ENCODE measurements around the gene TCF15. TPM values are rescaled to one million over a fixed set of nuclear protein-coding genes. Genes with fewer than 3 reads are reported as not detected.

The TCF15 gene
- total RNA-seq, 4 donors from 2014 or later, result 2.3 to 5.7 (median 3.3) TPM

DNA sequence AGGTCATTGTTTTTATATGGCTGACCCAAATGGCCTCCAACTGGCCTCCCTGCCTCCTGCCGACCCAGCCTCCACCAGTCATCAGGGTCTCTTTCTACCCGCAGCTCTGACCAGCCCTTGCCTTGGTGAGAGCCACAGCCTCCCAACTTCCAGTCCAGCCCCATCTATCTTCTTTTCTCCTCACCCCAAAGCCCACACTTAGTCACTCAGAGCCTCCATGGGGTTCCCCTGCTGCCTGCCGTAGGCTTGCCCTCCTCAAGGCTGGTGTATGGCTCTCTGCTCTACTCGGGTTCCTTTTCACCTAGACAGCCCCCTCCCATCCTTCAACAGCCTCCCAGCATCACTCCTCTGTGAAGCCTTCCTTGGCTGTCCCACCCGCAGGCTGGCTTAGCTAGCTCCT lies 18.2 kb downstream of the TCF15 start:
- intact Hi-C loops (cut with DNase I), result no loop called here
- H3K36me3 ChIP-seq, result no peaks in the 10 kb centered on the region
- TF ChIP-seq POLR2A (IDR thresholded peaks at IDR 0.05; ENCODE audit: low read depth), result no peak
- WGBS, result 84% methylated on average over 5 of the region's 5 CpGs
- peaks cover 0 to 37% (median 3%) of the 10 kb centered on the region in 4 donors for H3K27me3 ChIP-seq
- no peaks in the 10 kb centered on the region for H3K9me3 ChIP-seq
- no peak overlapping the region for H3K4me3 ChIP-seq
- no peak for DNase-seq (ENCODE audit: extremely low spot score)
- peaks cover 0 to 23% (median 13%) of the 10 kb centered on the region in 4 donors for H3K4me1 ChIP-seq
- H3K27ac ChIP-seq (replicated peaks in 1 of 4), result no peak overlapping the region

DNA sequence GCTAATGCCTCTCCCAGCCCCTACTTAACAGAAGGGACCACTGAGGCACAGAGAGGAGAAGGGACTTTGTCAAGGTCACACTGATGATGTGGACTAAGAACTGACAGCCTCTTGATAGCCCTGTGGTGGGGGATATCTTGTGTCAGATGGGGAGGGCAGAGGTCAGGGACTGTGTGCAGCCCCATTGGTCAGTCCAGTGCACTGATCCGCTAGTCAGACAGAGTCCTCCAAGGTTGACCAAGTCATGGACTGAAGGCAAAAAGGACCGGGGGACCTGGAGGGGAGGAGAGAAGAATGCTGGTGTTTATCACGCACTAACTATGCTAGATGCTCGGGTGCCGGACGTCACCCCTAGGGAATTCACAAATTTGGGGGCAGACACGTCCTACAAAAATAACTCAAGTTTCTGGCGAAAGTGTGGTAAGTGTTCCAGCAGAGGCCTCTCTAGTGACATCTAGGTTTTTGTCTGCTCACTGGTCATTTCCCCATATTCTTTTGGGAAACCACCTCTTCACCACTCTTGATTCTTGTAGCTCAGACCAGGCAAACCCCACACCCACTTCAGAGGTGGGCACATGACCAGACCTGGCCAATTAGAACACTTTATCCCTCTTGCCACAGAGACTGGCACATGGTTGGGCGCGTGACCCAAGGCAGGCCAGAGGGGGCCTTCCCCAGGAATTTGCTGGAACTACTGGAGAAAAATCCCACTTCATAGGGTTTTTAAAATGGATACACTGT lies 21.0 kb downstream of the TCF15 start:
- peaks cover 0 to 15% (median 10%) of the 10 kb centered on the region in 4 donors for H3K4me1 ChIP-seq
- peaks cover 0 to 28% (median 0%) of the 10 kb centered on the region in 4 donors for H3K27me3 ChIP-seq
- no peak for TF ChIP-seq EP300 (IDR thresholded peaks at IDR 0.05)
- TF ChIP-seq, protein P1, sequence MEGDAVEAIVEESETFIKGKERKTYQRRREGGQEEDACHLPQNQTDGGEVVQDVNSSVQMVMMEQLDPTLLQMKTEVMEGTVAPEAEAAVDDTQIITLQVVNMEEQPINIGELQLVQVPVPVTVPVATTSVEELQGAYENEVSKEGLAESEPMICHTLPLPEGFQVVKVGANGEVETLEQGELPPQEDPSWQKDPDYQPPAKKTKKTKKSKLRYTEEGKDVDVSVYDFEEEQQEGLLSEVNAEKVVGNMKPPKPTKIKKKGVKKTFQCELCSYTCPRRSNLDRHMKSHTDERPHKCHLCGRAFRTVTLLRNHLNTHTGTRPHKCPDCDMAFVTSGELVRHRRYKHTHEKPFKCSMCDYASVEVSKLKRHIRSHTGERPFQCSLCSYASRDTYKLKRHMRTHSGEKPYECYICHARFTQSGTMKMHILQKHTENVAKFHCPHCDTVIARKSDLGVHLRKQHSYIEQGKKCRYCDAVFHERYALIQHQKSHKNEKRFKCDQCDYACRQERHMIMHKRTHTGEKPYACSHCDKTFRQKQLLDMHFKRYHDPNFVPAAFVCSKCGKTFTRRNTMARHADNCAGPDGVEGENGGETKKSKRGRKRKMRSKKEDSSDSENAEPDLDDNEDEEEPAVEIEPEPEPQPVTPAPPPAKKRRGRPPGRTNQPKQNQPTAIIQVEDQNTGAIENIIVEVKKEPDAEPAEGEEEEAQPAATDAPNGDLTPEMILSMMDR (IDR thresholded peaks at IDR 0.05), result no peak
- no peak overlapping the region for H3K27ac ChIP-seq (replicated peaks in 1 of 4)
- 64% methylated on average over 10 of the region's 10 CpGs for WGBS
- intact Hi-C loops (cut with DNase I), result no loop called here
- no peak overlapping the region for H3K4me3 ChIP-seq
- H3K9me3 ChIP-seq, result no peaks in the 10 kb centered on the region
- DNase-seq (ENCODE audit: extremely low spot score), result no peak
- H3K36me3 ChIP-seq, result no peaks in the 10 kb centered on the region

DNA sequence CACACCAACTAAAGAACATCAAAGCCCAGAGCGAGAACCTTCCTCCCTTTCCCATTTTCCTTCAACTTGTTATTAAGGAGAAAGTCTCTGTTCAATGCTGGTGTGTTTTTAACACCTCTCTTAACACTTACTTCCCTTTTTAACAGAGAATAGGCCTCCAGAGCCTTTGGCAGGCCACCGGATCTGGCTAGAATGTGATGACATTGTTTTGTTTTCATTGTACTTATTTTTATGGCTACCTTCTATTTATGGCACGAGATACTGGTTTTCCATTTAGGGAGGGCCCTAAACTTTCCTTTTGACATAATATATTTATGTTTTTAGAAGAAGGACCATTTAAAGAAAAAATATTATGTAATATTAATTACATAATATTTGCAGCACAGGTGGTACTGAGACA lies 21.6 kb downstream of the TCF15 start:
- H3K27ac ChIP-seq (replicated peaks in 1 of 4), result no peak overlapping the region
- H3K9me3 ChIP-seq, result no peaks in the 10 kb centered on the region
- no peak for DNase-seq (ENCODE audit: extremely low spot score)
- no peaks in the 10 kb centered on the region for H3K36me3 ChIP-seq
- WGBS, result 48% methylated on average over 3 of the region's 3 CpGs
- H3K27me3 ChIP-seq, result peaks cover 0 to 26% (median 0%) of the 10 kb centered on the region in 4 donors
- TF ChIP-seq POLR2A (IDR thresholded peaks at IDR 0.05; ENCODE audit: low read depth) (no peak), POLR2AphosphoS5 (IDR thresholded peaks at IDR 0.05) (no peak), EP300 (IDR thresholded peaks at IDR 0.05) (no peak)
- TF ChIP-seq, protein P1 (IDR thresholded peaks at IDR 0.05), result no peak
- H3K4me3 ChIP-seq, result no peak overlapping the region
- intact Hi-C loops (cut with DNase I), result no loop called here
- peaks cover 0 to 15% (median 10%) of the 10 kb centered on the region in 4 donors for H3K4me1 ChIP-seq

DNA sequence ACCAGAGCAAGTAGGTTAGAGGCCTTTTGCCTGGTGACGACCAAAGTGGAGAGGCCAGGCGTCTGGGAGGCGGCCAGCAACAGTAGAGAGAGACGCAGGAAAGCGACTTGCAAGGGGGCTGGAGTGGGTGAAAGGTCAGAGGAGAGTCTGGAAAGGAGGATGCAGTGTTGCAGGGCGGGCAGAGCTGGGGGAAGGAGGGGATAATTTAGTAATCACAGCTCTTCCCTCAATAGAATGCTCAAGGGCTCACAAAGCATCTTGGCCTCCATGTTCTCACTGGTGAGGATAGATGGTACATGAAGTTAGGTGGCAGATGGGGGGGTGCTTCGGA lies 25.2 kb downstream of the TCF15 start:
- Histone ChIP-seq H3K4me3 (no peak overlapping the region), H3K36me3 (no peaks in the 10 kb centered on the region), H3K4me1 (peaks cover 0 to 15% (median 10%) of the 10 kb centered on the region in 4 donors), H3K27ac (replicated peaks in 1 of 4) (no peak overlapping the region), H3K9me3 (no peaks in the 10 kb centered on the region), H3K27me3 (peaks cover 0 to 38% (median 0%) of the 10 kb centered on the region in 4 donors)
- intact Hi-C loops (cut with DNase I), result no loop called here
- TF ChIP-seq EP300 (IDR thresholded peaks at IDR 0.05), result no peak
- TF ChIP-seq POLR2A (IDR thresholded peaks at IDR 0.05; ENCODE audit: low read depth), result no peak
- no peak for TF ChIP-seq POLR2AphosphoS5 (IDR thresholded peaks at IDR 0.05)
- TF ChIP-seq, protein P1 (IDR thresholded peaks at IDR 0.05), result no peak
- no peak for DNase-seq (ENCODE audit: extremely low spot score)
- WGBS, result 73% methylated on average over 7 of the region's 7 CpGs

DNA sequence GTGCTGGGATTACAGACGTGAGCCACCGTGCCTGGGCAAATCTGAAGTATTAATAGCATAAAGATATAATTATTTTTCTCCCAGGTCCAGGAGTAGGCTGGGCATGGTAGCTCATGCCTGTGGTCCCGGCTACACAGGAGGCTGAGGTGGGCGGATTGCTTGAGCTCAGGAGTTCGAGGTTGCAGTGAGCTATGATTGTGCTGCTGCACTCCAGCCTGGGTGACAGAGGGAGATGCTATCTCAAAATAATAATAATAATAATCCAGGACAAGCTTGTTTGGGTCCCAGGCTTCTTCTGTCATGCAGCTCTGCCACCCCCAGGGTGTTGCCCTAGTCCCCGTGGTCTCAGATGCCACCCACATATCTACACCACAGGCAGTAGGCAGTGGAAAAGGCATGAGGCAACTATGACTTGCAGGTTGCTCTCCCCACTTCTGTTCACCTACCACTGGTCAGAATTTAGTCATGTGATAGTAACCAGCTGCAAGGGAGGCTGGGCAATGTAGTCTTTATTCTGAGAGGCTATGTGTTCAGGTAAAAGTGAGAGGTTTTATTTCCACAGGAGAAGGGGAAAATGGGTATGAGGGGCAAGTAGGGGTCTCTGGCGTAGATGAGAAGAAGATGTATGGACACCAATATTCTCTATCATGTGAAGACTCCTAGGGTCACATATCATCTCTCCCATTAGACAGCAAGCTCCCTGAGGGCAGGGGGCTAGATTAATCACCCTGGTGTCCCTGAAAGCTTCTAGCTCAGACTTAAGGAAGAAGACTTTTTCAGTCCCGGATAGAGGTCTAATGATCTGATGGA lies 25.7 kb downstream of the TCF15 start:
- H3K27me3 ChIP-seq, result peaks cover 0 to 38% (median 0%) of the 10 kb centered on the region in 4 donors
- no peaks in the 10 kb centered on the region for H3K36me3 ChIP-seq
- H3K4me3 ChIP-seq, result no peak overlapping the region
- H3K27ac ChIP-seq (replicated peaks in 1 of 4), result no peak overlapping the region
- DNase-seq (ENCODE audit: extremely low spot score), result no peak
- peaks cover 0 to 12% (median 10%) of the 10 kb centered on the region in 4 donors for H3K4me1 ChIP-seq
- intact Hi-C loops (cut with DNase I), result no loop called here
- no peaks in the 10 kb centered on the region for H3K9me3 ChIP-seq
- TF ChIP-seq POLR2AphosphoS5 (IDR thresholded peaks at IDR 0.05), result no peak
- TF ChIP-seq EP300 (IDR thresholded peaks at IDR 0.05), result no peak
- no peak for TF ChIP-seq POLR2A (IDR thresholded peaks at IDR 0.05; ENCODE audit: low read depth)
- TF ChIP-seq, protein P1 (IDR thresholded peaks at IDR 0.05), result no peak
- WGBS, result 76% methylated on average over 8 of the region's 8 CpGs

Data from esophagus muscularis mucosa (tissue), 4 donors.